ENCODE measurements around the gene CFAP20DC. TPM values are rescaled to one million over a fixed set of nuclear protein-coding genes. Genes with fewer than 3 reads are reported as not detected.

Gene CFAP20DC
- total RNA-seq, 1 donor from 2014 or later = 4.2 TPM

GRCh38 chr3:58840949-58841348, 208.9 kb downstream of the CFAP20DC start:
- no peak for TF ChIP-seq CTCF (IDR thresholded peaks at IDR 0.05; ENCODE audit: unreplicated experiment)
- DNase-seq (ENCODE audit: low spot score) = no peak
- no peak overlapping the region for H3K4me3 Mint-ChIP-seq (ENCODE audit: unreplicated experiment)
- H3K36me3 Mint-ChIP-seq (ENCODE audit: low read depth, unreplicated experiment) = no peaks in the 10 kb centered on the region
- no peak overlapping the region for H3K27ac Mint-ChIP-seq (ENCODE audit: unreplicated experiment)
- H3K27me3 Mint-ChIP-seq (ENCODE audit: unreplicated experiment) = no peaks in the 10 kb centered on the region
- peaks cover 11% of the 10 kb centered on the region for H3K4me1 Mint-ChIP-seq (ENCODE audit: unreplicated experiment)
- no peaks in the 10 kb centered on the region for H3K9me3 Mint-ChIP-seq (ENCODE audit: unreplicated experiment)

- no peak overlapping the region for H3K27ac Mint-ChIP-seq (ENCODE audit: unreplicated experiment)
- H3K36me3 Mint-ChIP-seq (ENCODE audit: low read depth, unreplicated experiment) = no peaks in the 10 kb centered on the region
- H3K27me3 Mint-ChIP-seq (ENCODE audit: unreplicated experiment) = no peaks in the 10 kb centered on the region
- DNase-seq (ENCODE audit: low spot score) = no peak
- H3K4me3 Mint-ChIP-seq (ENCODE audit: unreplicated experiment) = no peak overlapping the region
- H3K9me3 Mint-ChIP-seq (ENCODE audit: unreplicated experiment) = no peaks in the 10 kb centered on the region
- no peak for TF ChIP-seq CTCF (IDR thresholded peaks at IDR 0.05; ENCODE audit: unreplicated experiment)
- peaks cover 11% of the 10 kb centered on the region for H3K4me1 Mint-ChIP-seq (ENCODE audit: unreplicated experiment)
These were observed 209.9 kb downstream of the CFAP20DC start for GRCh38 chr3:58839964-58840363.

- peaks cover 11% of the 10 kb centered on the region for H3K4me1 Mint-ChIP-seq (ENCODE audit: unreplicated experiment)
- DNase-seq (ENCODE audit: low spot score) = no peak
- H3K9me3 Mint-ChIP-seq (ENCODE audit: unreplicated experiment) = no peaks in the 10 kb centered on the region
- H3K27me3 Mint-ChIP-seq (ENCODE audit: unreplicated experiment) = no peaks in the 10 kb centered on the region
- TF ChIP-seq CTCF (IDR thresholded peaks at IDR 0.05; ENCODE audit: unreplicated experiment) = no peak
- H3K27ac Mint-ChIP-seq (ENCODE audit: unreplicated experiment) = no peak overlapping the region
- no peak overlapping the region for H3K4me3 Mint-ChIP-seq (ENCODE audit: unreplicated experiment)
- H3K36me3 Mint-ChIP-seq (ENCODE audit: low read depth, unreplicated experiment) = no peaks in the 10 kb centered on the region
These were observed 210.6 kb downstream of the CFAP20DC start for GRCh38 chr3:58839187-58839586.

GRCh38 chr3:58837856-58838255, 212.0 kb downstream of the CFAP20DC start:
- H3K4me1 Mint-ChIP-seq (ENCODE audit: unreplicated experiment) = peaks cover 14% of the 10 kb centered on the region
- H3K27ac Mint-ChIP-seq (ENCODE audit: unreplicated experiment) = no peak overlapping the region
- H3K4me3 Mint-ChIP-seq (ENCODE audit: unreplicated experiment) = no peak overlapping the region
- no peak for DNase-seq (ENCODE audit: low spot score)
- H3K9me3 Mint-ChIP-seq (ENCODE audit: unreplicated experiment) = no peaks in the 10 kb centered on the region
- no peaks in the 10 kb centered on the region for H3K27me3 Mint-ChIP-seq (ENCODE audit: unreplicated experiment)
- TF ChIP-seq CTCF (IDR thresholded peaks at IDR 0.05; ENCODE audit: unreplicated experiment) = no peak
- no peaks in the 10 kb centered on the region for H3K36me3 Mint-ChIP-seq (ENCODE audit: low read depth, unreplicated experiment)

DNA sequence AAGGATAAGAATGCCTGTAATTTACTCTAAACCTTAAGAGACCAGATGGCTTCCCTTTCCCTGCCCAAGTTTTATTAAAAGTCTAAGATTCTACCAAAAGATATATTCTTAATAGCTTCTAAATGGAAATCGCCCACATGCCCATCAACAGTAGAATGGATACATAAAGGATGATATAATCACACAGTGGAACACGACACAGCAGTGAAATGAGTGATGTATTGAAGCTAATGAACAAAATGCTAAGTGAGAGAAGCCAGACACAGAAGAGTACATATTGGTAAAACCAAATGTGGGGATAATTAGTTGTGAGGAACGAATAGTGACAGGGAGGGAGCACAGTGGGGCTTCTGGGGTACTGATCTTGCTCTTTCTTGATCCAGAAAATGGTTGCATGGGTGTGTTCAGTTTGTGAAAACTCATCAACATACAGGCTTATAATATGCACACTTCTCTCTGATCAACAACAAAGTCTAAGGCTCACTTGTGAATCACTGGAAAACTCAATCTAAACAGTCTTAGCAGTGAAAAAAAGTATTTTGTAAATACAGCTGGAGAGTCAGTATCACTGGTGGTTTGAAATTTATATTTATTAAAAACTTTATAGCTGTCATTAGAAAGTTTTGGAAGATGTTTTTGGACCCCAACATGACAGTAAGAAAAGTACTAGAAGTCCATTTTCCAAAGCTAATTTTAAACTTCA, 212.5 kb downstream of the CFAP20DC start:
- H3K4me1 Mint-ChIP-seq (ENCODE audit: unreplicated experiment) = peaks cover 14% of the 10 kb centered on the region
- H3K9me3 Mint-ChIP-seq (ENCODE audit: unreplicated experiment) = no peaks in the 10 kb centered on the region
- H3K36me3 Mint-ChIP-seq (ENCODE audit: low read depth, unreplicated experiment) = no peaks in the 10 kb centered on the region
- no peak for DNase-seq (ENCODE audit: low spot score)
- no peak overlapping the region for H3K27ac Mint-ChIP-seq (ENCODE audit: unreplicated experiment)
- no peaks in the 10 kb centered on the region for H3K27me3 Mint-ChIP-seq (ENCODE audit: unreplicated experiment)
- H3K4me3 Mint-ChIP-seq (ENCODE audit: unreplicated experiment) = no peak overlapping the region
- no peak for TF ChIP-seq CTCF (IDR thresholded peaks at IDR 0.05; ENCODE audit: unreplicated experiment)
